Stimulated activated CD8-positive, alpha-beta memory T cell treated with anti-CD3 and anti-CD28 coated beads, Interleukin-15, amount 100 ng/mL, for 24 hours (primary cell): ENCODE measurements around the gene PTPRD.

ENCODE experiments used
- DNase-seq: peaks from one replicate; pipeline ENCODE4 v3.0.0-alpha.2; 2020; ENCODE audit warnings: low read depth

PTPRD gene

GRCh38 chr9:9881692-9882091 lies 731.1 kb downstream of the PTPRD start:
- DNase-seq, result no peak

- no peak for DNase-seq
Observed at GRCh38 chr9:9874270-9874669, 738.5 kb downstream of the PTPRD start.

- no peak for DNase-seq
Observed at GRCh38 chr9:9862235-9862810, 750.5 kb downstream of the PTPRD start.

GRCh38 chr9:9855177-9856078 lies 757.4 kb downstream of the PTPRD start:
- no peak for DNase-seq

- DNase-seq, result no peak
Observed at GRCh38 chr9:9847750-9848149, 765.1 kb downstream of the PTPRD start.

- DNase-seq, result no peak
Observed at GRCh38 chr9:9846557-9846956, 766.2 kb downstream of the PTPRD start.

- no peak for DNase-seq
Observed at GRCh38 chr9:9820436-9820835, 792.4 kb downstream of the PTPRD start.

GRCh38 chr9:9819886-9820285 lies 792.9 kb downstream of the PTPRD start:
- DNase-seq, result no peak

- DNase-seq, result no peak
Observed at GRCh38 chr9:9817176-9817575, 795.6 kb downstream of the PTPRD start.

GRCh38 chr9:9804109-9804508 lies 808.7 kb downstream of the PTPRD start:
- no peak for DNase-seq

- no peak for DNase-seq
Observed at GRCh38 chr9:9799287-9799686, 813.5 kb downstream of the PTPRD start.

GRCh38 chr9:9792144-9792857 lies 820.5 kb downstream of the PTPRD start:
- DNase-seq, result no peak

GRCh38 chr9:9791611-9792010 lies 821.2 kb downstream of the PTPRD start:
- DNase-seq, result no peak

- no peak for DNase-seq
Observed at GRCh38 chr9:9790216-9790872, 822.5 kb downstream of the PTPRD start.

- DNase-seq, result no peak
Observed at GRCh38 chr9:9783711-9784110, 829.1 kb downstream of the PTPRD start.

- DNase-seq, result no peak
Observed at GRCh38 chr9:9783211-9783610, 829.6 kb downstream of the PTPRD start.

GRCh38 chr9:9778293-9778692 lies 834.5 kb downstream of the PTPRD start:
- DNase-seq, result no peak

GRCh38 chr9:9774471-9774870 lies 838.3 kb downstream of the PTPRD start:
- no peak for DNase-seq

GRCh38 chr9:9771314-9771713 lies 841.5 kb downstream of the PTPRD start:
- DNase-seq, result no peak

GRCh38 chr9:9764821-9765220 lies 848.0 kb downstream of the PTPRD start:
- no peak for DNase-seq

GRCh38 chr9:9754186-9754585 lies 858.6 kb downstream of the PTPRD start:
- no peak for DNase-seq

- DNase-seq, result no peak
Observed at GRCh38 chr9:9753266-9753665, 859.5 kb downstream of the PTPRD start.
